Endothelial cell of hepatic sinusoid (primary cell): Measurements from ENCODE around the gene ANKH.
"Not testable (repeated sequence)": the region's sequence is repeated elsewhere in the genome, so short reads cannot be mapped to it uniquely, and the experiment has no call there.

Source experiments
- in situ Hi-C: cut with HindIII; loops from 2 replicates; pipeline ENCODE4 v1.10.0; 2017; ENCODE audit warnings: low sequenced_read_pairs

ANKH gene

DNA sequence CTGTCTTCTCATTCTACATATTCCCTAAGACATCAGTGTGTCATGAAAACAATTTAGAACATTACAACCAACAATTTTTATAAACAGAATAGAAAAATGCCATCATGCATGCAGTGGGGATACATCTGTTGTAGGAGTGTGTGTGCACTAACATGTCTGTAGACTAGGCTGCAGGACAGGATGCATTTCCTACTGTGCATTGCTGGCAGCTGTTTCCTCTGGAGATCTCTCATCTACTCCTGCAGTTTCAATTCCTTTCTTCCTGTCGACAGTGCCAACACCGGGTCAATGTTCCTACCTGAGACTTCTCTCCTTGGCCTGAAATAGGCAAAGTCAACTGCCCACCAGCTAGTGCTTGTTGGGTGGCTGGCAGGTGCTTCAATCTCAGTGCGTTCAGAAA is 69.8 kb downstream of the ANKH start:
- in situ Hi-C loops = no loop called here

DNA sequence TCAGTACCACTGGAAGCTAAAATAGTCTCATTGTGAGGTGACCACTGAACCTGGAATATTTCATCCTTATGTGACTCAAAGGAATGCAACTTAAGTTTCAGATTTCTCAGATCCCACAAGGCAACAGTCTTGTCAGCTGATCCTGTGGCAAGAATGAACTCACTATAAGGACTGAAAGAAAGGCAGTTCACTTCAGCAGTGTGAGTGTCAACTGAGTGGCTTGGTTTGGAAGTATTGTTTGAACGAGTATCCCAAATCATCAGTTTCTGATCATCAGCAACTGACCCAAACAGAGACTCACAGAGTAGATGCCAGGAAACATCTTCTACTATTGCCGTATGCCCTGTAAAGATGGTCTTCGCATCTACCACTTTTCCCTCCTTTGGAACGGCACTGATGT is 74.2 kb downstream of the ANKH start:
- in situ Hi-C loops = not testable (repeated sequence)

DNA sequence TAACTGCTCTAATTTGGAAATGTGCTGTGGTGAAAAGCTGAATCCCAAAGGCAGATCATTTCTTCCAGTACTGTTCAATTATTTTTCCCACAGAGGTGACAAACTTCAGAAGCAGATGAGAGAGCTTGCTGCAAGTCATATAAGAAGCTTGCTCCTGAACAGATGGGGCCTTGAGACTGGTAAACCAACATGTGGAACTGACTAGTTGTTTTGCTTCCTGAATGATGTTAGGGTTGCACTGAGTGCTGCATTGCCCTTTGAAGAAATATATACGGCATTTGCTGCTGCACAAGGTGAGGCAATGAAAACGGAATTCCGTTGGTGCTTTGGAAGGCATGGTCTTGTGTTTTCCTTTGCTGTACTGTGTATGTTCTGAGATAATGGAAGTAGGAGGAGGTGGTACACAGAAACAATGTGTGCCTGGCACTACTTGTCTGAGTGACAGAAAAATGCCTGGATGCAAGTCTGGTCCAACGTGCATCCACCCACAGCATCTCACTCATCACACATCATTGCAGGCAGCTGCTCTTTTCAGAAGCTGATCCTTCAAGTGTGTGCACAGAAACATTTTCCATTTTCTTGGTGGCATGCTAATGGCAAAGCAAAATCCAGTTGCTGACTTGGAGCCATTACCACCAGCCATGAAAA is 76.9 kb downstream of the ANKH start:
- in situ Hi-C loops = no loop called here

DNA sequence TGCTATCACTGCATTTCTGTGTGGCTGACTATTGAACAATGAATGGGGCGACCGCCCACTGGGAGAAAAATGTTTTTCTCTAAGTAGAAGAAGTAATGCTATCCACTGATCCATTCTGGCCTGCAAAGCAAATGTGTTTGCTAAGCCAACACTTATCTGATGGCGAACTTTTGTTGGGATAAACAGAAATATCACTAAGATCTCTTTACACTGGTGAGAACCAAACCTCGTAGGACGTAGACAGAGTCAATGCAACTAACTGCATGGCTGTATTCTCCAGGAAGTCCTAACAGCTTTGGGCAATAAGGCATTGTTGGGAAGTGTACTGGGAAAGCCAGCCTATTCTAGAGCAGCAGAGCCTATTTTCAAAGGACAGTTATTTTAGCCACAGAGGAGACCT is 77.7 kb downstream of the ANKH start:
- in situ Hi-C loops = no loop called here

DNA sequence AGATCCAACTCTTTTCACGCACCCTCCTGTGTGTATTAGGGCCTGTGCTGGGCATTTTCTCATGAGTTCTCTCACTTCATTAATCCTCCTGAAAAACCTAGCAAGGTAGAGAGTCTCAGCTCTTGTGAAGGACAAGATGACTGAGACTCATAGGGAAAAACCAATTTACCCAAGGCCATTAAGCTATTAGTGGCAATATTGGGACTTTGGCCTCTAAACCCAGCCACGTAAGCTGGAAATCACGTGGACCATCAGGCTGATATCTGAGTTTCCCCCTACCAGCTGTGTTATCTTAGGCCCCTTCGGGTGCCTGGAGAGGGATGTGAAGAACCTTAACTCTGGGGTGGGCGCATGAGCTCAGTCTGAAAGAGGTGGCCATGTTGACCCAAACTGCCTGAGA is 80.7 kb downstream of the ANKH start:
- in situ Hi-C loops = no loop called here

DNA sequence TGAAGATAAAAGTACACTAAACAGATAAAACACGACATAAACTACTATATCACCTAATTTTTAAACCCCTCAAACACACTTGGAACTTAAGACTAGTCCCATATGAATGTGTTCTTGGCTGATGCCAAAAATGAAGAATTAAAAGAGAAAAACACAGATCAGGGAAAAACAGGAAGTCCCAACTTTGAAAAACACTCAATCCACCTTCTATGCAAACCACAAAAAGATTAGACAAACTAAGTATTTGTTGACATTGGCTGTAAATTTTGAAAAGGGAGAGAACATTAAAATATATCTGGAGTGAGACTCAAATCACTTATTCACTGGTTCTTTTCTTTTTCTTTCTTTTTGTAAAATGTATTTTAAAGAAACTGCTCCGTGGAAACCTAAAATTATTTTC is 81.4 kb downstream of the ANKH start:
- in situ Hi-C loops = no loop called here

DNA sequence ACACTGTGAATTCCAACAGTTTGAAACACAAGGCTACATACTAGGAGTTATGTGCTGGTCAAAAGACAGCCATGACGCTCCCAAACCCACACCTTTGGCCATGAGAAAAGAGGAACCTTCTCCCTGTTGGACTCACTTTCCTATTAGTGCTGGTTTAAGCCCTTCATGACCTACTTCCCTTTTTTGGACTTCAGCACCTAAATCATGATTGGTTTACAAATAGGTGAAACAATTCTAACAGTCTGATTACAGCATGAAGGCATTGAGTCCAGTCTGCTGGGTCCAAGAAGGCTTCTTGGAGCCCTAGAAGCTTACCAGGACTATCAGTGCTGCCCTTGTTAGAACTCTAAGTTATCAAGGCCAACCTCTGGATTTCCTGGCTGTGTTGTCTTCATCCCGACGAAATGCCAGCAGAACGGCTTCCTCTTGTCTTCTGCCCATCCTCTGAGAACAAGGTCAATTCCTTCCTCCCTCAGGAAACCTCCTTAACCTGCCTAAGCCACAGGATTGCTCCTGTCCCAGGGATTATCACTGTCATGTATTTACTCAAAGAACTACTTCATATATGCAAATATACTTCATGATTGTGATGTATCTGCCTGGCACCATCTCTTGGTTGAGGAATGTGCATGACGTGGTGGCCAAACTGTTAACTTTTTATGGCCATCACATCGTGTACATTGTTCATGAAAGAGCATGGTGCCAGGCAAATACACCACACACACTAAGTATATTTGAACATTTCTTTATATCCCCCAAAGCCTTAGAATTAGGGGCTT is 83.6 kb downstream of the ANKH start:
- in situ Hi-C loops = no loop called here

DNA sequence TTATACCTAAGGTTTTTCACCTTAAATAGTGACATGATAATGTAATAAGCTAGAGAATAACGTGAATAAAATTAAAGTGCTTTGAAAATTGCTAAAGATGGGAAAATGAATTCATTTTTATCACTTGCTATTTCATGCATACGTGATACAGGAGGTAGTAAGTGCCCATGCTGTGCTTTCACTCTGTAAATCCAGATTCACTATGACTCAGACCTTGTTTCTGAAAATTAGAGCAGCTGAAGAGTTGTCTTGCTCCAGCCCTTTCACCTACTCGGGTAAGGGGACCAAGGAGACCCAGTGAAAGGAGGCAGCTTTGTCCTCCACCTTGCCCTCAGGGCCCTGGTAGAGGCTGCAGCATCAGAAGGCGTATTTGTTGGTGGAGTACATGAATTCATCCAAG is 87.9 kb downstream of the ANKH start:
- in situ Hi-C loops = loop anchor here (5.0 kb wide), 1 partner anchor 36 kb away; no protein-coding TSS in a partner anchor

DNA sequence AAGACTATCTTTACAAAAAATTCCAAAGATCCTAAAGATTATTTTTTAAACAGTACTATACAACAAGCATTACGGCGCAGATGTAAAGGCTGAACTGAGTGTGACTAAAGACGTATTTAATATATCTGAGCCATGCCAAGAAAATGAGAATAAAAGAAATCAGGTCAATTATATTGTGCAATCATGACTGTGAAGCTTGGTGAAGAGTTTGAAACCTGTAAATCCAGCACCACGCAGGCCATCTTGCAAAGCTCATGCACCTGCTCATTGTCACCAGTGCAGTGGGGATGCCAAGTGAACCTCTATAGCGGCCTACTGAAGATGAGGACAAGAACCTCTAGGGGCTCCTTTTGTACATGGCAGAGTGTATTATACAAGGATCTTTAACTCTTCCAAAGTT is 89.0 kb downstream of the ANKH start:
- in situ Hi-C loops = loop anchor here (5.0 kb wide), 1 partner anchor 35 kb away; no protein-coding TSS in a partner anchor

DNA sequence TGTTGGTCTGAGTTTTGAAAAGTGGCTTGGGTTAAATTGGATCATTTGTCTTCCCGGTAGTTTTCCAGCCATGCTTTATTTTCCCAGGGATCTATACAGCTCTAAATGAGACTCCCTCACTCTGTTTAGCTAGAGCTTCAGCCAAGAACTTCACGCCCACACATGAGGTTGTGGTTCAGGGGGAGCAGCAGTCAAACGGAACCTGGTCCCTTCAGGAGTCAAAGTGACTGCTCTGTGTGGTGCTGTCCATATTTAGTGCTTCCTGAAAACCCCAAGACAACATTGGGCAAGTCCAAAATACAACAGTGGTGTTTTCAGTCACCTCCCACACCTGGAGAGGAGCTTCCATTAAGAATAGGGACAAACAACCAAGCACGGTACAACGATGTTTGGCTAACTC is 90.5 kb downstream of the ANKH start:
- in situ Hi-C loops = loop anchor here (5.0 kb wide), 1 partner anchor 34 kb away; no protein-coding TSS in a partner anchor

DNA sequence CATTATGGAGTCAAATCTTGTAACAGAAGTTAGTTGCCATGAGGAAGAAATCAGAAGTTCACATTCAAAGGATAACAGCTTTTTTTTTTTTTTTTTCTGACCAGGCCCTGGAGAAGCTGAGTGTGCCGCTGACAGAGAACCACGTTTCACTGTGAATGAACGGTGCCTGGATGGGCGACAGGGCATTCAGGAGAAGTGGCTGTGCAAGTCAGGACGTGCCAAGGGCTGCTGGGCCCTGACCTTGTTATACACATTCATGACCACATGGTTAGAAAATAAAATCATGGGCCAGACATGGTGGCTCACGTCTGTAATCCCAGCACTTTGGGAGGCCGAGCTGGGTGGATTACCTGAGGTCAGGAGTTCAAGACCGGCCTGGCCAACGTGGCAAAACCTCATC is 91.6 kb downstream of the ANKH start:
- in situ Hi-C loops = loop anchor here (5.0 kb wide), 1 partner anchor 33 kb away; no protein-coding TSS in a partner anchor

DNA sequence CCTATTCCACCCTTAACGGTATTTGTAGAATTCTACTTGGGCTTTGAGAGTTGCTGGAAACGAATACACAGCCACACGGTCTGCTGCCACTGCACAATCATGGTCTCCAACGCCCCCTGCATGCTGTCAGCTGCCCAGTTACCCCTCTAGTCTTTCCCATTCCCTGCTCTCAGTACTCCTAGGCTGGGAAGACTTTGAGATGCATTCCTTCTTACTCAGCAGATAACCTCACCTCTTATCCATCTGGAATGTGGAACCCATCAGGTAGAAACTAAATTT is 92.8 kb downstream of the ANKH start:
- in situ Hi-C loops = no loop called here

DNA sequence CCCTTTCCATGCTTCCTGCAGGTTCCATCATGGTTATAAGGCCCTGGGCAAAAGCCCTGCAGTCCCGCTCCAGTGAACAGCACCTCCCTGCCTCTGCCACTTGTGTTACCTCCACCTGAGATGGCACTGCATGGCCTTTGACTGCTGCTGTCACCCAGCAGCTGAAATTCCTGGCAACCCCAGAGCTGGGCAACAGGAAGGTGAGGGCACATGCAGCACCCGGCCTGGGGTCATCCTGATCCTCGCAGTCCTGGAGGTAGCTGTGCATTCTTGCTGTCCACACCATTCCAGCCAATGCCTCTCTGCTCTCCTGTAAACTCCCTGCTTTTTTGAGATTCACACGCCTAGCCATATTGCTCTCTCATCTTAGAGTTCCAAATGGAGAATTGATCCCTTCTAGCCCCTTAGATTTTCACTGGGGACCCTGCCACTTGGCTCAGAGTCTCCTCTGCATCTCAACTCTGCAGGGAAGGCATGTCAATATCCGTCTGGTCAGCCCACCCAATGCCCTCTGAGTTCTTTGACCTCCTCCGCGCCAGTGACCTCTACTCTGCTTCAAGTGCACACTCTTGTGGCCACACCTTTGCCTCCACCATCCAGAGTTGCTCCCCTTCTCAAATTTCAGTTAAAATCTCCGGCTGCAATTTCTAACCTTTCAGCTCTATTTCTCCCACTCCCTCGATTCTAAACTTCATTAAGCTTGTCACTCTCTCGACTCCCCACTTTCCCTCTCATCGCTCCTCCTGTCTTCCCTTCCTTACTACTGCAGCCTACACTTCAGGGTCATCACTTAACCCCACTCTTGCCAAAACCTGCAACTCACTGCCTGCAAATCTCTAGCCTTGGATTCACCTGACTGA is 93.4 kb downstream of the ANKH start:
- in situ Hi-C loops = no loop called here

DNA sequence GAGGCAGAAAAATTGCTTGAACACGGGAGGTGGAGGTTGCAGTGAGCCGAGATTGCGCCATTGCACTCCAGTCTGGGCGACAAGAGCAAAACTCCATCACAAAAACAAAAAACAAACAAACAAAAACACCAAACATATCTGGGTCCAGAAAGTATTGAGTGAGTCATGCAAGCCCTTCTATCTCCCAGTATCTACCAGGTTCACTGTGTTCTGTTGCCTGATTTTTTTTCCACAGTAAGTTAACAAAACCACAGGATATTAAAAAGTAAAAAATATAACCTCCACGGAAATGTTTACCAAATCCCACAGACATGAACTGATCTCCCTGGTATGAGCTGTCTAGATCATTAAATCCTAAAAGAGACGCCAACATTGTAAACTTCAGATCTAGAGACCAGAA is 94.4 kb downstream of the ANKH start:
- in situ Hi-C loops = no loop called here

DNA sequence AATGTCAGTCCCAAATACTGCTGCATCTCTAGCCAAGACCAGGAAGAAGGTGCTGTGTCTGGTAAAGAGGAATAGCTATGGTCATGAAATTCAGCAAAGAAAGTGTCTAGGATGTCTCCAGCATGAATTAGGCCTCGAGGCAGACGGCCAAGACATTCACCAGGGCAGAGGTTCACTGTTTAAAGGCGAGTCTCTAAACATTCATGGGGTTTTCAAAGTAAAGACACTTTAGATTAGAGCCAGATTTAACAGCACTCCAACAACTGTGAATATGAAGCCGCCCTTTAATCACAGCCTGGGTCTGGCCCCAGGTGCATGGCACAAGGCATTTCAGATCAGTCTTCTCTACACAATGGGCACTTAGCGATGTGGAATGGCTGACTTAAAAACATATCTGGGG is 95.0 kb downstream of the ANKH start:
- in situ Hi-C loops = no loop called here

DNA sequence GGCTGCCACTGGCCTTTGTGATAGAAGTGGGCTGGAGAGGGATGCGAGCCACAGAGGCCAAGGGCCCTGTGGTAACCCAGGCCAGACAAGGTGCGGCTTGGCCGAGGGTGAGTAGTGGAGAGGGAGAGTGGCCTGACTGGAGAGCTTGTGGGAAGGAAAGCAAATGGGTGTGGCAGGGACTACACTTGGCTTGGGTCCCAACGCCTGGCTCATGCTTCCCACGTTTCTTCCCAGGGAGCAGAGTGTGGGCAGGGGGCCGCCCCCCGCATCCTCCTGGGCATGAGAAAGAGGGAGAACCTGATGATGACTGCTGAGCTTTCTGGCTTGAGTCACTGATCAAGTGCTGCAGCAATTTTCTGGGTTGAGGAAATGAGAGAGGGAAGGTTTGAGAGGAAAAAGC is 95.7 kb downstream of the ANKH start:
- in situ Hi-C loops = no loop called here

DNA sequence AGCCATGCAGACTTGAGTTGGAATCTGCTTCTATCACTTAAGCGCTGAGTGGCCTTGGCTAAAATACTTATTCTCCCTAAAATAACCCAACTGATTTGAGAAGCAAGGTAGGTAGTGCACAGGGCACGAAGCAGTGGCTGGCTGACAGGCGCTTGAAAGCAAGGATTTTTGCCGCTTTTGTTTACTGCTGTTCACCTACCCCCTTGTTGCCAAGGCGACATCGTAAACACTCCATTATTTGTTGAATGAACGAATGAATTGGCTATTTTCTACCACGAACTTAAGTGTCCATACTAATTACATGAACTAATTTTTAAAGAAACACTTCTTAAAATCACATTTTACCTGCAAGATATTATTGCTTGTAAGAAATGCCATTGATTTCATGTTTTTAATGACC is 98.0 kb downstream of the ANKH start:
- in situ Hi-C loops = no loop called here

DNA sequence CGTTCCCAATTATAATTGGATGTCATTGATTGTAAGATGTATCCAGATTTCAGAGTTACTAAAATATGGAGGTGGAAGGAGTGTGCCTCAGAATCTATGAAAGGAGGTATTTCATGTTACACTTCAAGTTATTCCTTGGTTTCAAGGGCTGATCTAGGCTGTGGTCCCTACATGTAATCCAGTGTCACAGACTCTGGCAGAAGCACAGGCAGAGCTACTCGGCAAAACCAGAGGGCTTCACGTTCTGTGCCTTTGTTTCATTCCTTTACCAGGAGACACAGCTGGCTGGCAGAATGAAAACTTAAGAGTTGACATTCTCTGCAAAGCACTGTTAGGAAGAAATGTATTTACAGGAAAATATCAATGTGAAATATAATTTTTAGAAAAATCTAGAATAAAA is 99.6 kb downstream of the ANKH start:
- in situ Hi-C loops = no loop called here

DNA sequence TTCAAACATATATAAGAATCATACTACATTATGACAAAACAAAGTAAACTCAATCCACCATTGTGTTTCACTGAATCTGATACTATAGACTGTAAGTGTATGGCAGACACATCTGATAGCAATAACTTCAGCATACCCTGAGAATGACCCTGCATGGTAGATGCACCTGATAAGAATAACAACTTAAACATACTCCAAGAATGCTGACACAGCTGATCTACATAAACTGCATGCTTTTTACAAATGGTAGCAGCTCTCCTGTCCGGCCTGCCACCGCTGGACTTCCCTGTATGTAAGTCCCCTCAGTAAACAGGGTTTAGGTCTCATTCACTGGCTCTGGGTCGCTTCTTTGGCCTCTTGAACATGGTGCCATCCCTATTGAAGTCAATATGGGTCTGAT is 100.4 kb downstream of the ANKH start:
- in situ Hi-C loops = no loop called here

DNA sequence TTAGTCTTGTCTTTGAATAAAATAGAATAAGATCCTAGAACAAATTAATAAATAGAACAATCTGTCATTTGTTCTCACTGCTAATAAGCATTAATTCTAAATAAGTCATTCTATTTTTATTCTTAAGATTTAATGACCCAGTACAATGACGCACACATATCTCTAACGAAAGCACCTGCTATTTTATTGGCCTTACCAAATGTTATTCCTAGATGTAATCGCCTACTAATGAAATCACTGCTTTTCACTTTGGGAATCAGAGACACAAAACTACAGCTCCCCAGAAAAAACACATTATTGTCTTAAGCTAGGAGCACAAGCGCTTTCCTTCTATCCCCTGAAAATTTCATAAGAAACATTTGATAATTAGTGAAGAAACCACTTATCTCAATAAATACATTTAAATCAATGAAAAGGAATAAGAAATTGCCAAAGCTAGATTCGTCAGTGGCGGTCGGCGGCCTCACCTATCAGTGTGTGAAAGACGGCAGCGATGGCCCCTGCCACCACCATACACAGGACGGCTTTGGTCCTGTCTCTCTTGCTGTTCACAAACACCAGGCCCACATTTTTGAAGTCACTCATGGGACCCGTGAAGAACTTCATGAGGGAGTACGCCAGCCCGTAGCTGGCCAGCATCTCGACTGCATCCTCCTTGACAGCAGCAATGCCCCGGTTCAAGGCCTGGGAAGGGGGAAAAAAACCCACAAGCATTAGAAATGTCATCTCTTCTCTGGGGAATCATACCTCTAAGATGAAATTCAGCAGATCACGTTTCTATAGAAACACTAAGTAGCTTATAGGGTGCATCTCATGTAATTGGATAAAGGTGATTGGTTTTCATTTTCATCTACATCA is 102.8 kb downstream of the ANKH start:
- in situ Hi-C loops = loop anchor here (5.0 kb wide), 1 partner anchor 84 kb away; no protein-coding TSS in a partner anchor
